Panc1 (cell line): ENCODE data around the gene EML1. TPM values are rescaled to one million over a fixed set of nuclear protein-coding genes. Genes with fewer than 3 reads are reported as not detected.
A peak's percentile ranks its signal among the peaks of the same experiment; 100 is the strongest.

Experiments used
- ATAC-seq: fragments of 200-7000 bp; cut with Tn5 transposase; 2 replicates; pipeline ENCODE4 v1.9.1; 2020; ENCODE audit warnings: mild to moderate bottlenecking, moderate library complexity
- BruUV-seq: library from RNA; stranded (reverse); fragments of 400-500 nt; replicated peaks from 2 replicates; lab custom pipeline; 2021; lab: Mats Ljungman, UMichigan
- CTCF ChIA-PET: fragments of 300-600 bp; sonication (Branson Sonifier 250); formaldehyde crosslinking; loops from one replicate; lab custom pipeline; 2022; ENCODE audit warnings: antibody characterized with exemption; lab: Charles Lee
- POLR2A ChIA-PET: fragments of 300-600 bp; sonication (Branson Sonifier 250); formaldehyde crosslinking; loops from one replicate; lab custom pipeline; 2022; ENCODE audit warnings: antibody characterized with exemption; lab: Charles Lee
- DNase-seq: peaks from one replicate; pipeline ENCODE4 v3.0.0-alpha.2; 2010; ENCODE audit warnings: low read depth, low spot score
- H3K27ac ChIP-seq: 2 replicates; pipeline ENCODE4 v1.5.1; 2011; ENCODE audit warnings: mild to moderate bottlenecking, low read length, inconsistent platforms
- H3K27me3 ChIP-seq: fragments of 200-500 bp; sonication (Bioruptor generic); 2 replicates; pipeline ENCODE4 v1.6.0; 2014; ENCODE audit warnings: low read length, inconsistent platforms; ENCODE audit not compliant: control insufficient read depth, insufficient read depth
- H3K36me3 ChIP-seq: fragments of 200-500 bp; sonication (Bioruptor generic); 2 replicates; pipeline ENCODE4 v1.5.1; 2014; ENCODE audit warnings: inconsistent platforms, mild to moderate bottlenecking, low read length, moderate library complexity; ENCODE audit not compliant: control insufficient read depth, insufficient read depth
- H3K4me1 ChIP-seq: 2 replicates; pipeline ENCODE4 v1.5.1; 2011; ENCODE audit warnings: inconsistent platforms, mild to moderate bottlenecking, low read length, moderate library complexity; ENCODE audit not compliant: control insufficient read depth, insufficient read depth
- H3K4me3 ChIP-seq, 2 experiments: 2 replicates each; pipeline ENCODE4 v1.5.1; 2011 to 2012; ENCODE audit warnings: low read depth in 2 of 2, low read length in 2 of 2, mild to moderate bottlenecking in 2 of 2, inconsistent platforms in 1 of 2, moderate library complexity in 1 of 2
- H3K9me3 ChIP-seq: fragments of 200-500 bp; sonication (Bioruptor generic); 2 replicates; pipeline ENCODE4 v1.5.1; 2014; ENCODE audit warnings: low read depth, mild to moderate bottlenecking, inconsistent platforms, low read length, moderate library complexity; ENCODE audit not compliant: control insufficient read depth, insufficient read depth
- POLR2AphosphoS5 ChIP-seq: IDR thresholded peaks from 2 replicates; pipeline ENCODE4 v1.6.1; 2012; ENCODE audit warnings: mild to moderate bottlenecking, low read depth, low read length, moderate library complexity
- SIN3A ChIP-seq: IDR thresholded peaks from 2 replicates; pipeline ENCODE4 v1.6.1; 2012; ENCODE audit warnings: low read depth, mild to moderate bottlenecking, low read length, moderate library complexity, borderline replicate concordance; ENCODE audit not compliant: insufficient read depth
- TCF7L2 ChIP-seq: IDR thresholded peaks from 2 replicates; pipeline ENCODE4 v1.6.1; 2011; ENCODE audit warnings: mild to moderate bottlenecking, low read depth, low read length, inconsistent platforms
- in situ Hi-C: cut with HindIII; loops from 2 replicates; pipeline ENCODE4 v1.10.0; 2016; ENCODE audit warnings: low sequenced_read_pairs, low pct_unique_long_range_greater_than_20kb
- intact Hi-C: fragments of 100-400 bp; cut with micrococcal nuclease; formaldehyde crosslinking; loops from one replicate; pipeline ENCODE4 v1.10.0; 2022; ENCODE audit not compliant: unreplicated experiment
- total RNA-seq: library from RNA; stranded (reverse); gene quantifications from one replicate; pipeline ENCODE4 v1.2.1, GENCODE V29; 2021; ENCODE audit not compliant: unreplicated experiment
- TF ChIP-seq, protein P1 (sequence below): fragments of 450-650 bp; IDR thresholded peaks from 2 replicates; pipeline ENCODE4 v1.5.1; 2017; ENCODE audit warnings: mild to moderate bottlenecking
- TF ChIP-seq, protein P2 (sequence below), 2 experiments: IDR thresholded peaks; 2 replicates each; pipeline ENCODE4 v1.6.1; 2011 to 2012; ENCODE audit warnings: low read depth in 2 of 2, control low read depth in 1 of 2, low read length in 1 of 2, mild to moderate bottlenecking in 1 of 2, moderate library complexity in 1 of 2; ENCODE audit not compliant: insufficient read depth in 1 of 2

EML1 gene
- total RNA-seq, 1 experiment from 2014 or later: 35.3 TPM

DNA sequence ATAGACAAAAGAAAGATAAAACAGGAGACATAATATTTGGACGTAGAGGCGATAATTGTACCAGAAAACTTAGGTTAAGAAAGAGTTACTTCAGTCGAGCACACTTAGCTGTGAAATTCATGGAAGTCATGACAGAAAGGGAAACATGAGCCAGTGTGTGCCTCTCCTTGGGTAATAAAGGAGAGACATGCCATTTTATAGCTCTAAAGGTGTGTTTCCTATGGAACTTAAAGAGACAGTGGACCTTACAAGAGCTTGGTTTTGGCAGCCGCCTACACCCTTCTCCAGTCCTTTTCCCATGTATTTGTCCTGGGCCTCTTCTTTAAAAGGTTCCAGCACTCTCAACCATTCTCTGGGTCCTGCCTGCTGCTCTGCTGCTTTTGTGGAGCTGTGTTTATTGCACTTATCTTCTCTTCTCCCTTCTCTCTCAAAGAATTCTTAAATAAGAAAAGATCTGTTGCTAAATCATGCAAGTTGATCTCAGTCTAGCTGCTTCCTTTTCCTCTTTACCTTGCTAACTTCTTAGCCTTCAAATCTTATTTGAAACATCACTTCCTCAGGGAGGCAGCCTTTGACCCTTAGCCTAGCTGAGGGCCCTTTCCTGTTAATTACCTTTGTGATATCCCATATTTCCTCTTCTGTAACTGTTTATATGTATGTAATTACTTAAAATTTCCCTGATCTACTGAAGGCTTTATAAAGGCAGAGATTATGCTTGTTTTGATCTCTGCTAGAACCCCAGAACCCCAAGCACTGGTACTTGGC lies 190.2 kb downstream of the EML1 start:
- ChIA-PET POLR2A (no interaction called here), CTCF (interaction anchor here (1.0 to 1.2 kb wide), 2 partner anchors 41 to 645 kb away, joined by 3 to 4 read pairs; no protein-coding TSS in a partner anchor)
- BruUV-seq: no TSS peak
- DNase-seq (no peak), ATAC-seq (no peak)
- Histone ChIP-seq H3K9me3 (no peaks in the 10 kb centered on the region), H3K4me3 (no peak overlapping the region), H3K36me3 (no peaks in the 10 kb centered on the region), H3K27ac (0 out of 2 replicates have a peak overlapping the region, but pooled peaks have one; percentile 19), H3K4me1 (peaks cover 23% of the 10 kb centered on the region), H3K27me3 (no peaks in the 10 kb centered on the region)
- in situ Hi-C loops (no loop called here), intact Hi-C loops (loop anchor here (2.0 kb wide), 1 partner anchor 125 kb away; no protein-coding TSS in a partner anchor)
- TF ChIP-seq, protein P1, sequence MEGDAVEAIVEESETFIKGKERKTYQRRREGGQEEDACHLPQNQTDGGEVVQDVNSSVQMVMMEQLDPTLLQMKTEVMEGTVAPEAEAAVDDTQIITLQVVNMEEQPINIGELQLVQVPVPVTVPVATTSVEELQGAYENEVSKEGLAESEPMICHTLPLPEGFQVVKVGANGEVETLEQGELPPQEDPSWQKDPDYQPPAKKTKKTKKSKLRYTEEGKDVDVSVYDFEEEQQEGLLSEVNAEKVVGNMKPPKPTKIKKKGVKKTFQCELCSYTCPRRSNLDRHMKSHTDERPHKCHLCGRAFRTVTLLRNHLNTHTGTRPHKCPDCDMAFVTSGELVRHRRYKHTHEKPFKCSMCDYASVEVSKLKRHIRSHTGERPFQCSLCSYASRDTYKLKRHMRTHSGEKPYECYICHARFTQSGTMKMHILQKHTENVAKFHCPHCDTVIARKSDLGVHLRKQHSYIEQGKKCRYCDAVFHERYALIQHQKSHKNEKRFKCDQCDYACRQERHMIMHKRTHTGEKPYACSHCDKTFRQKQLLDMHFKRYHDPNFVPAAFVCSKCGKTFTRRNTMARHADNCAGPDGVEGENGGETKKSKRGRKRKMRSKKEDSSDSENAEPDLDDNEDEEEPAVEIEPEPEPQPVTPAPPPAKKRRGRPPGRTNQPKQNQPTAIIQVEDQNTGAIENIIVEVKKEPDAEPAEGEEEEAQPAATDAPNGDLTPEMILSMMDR: no peak
- no peak for TF ChIP-seq POLR2AphosphoS5
- TF ChIP-seq SIN3A: no peak
- TF ChIP-seq, protein P2, sequence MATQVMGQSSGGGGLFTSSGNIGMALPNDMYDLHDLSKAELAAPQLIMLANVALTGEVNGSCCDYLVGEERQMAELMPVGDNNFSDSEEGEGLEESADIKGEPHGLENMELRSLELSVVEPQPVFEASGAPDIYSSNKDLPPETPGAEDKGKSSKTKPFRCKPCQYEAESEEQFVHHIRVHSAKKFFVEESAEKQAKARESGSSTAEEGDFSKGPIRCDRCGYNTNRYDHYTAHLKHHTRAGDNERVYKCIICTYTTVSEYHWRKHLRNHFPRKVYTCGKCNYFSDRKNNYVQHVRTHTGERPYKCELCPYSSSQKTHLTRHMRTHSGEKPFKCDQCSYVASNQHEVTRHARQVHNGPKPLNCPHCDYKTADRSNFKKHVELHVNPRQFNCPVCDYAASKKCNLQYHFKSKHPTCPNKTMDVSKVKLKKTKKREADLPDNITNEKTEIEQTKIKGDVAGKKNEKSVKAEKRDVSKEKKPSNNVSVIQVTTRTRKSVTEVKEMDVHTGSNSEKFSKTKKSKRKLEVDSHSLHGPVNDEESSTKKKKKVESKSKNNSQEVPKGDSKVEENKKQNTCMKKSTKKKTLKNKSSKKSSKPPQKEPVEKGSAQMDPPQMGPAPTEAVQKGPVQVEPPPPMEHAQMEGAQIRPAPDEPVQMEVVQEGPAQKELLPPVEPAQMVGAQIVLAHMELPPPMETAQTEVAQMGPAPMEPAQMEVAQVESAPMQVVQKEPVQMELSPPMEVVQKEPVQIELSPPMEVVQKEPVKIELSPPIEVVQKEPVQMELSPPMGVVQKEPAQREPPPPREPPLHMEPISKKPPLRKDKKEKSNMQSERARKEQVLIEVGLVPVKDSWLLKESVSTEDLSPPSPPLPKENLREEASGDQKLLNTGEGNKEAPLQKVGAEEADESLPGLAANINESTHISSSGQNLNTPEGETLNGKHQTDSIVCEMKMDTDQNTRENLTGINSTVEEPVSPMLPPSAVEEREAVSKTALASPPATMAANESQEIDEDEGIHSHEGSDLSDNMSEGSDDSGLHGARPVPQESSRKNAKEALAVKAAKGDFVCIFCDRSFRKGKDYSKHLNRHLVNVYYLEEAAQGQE (IDR thresholded peaks at IDR 0.05; ENCODE audit: insufficient read depth in 1 of 2, low read depth in 2 of 2, low read length in 1 of 2): no peak
- TF ChIP-seq TCF7L2: no peak

DNA sequence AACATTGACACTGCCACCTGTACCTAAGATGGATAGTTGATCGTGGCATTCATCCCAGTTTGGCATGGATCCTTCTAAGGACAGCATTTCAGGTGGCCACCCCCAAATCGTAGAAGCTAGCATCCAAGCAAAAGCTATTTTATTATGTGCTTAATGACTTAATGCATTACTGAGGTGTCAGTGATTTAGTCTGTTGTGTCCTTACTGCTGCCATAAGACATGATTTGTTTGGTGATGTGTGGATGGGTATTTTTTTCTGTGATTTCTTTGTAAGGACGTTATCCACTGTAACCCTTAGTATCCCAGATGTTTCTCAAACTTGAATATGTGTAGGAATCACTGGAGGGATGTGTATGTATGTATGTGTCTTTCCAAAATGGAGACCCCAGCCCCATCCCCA lies 190.8 kb downstream of the EML1 start:
- DNase-seq (no peak), ATAC-seq (no peak)
- Histone ChIP-seq H3K27me3 (no peaks in the 10 kb centered on the region), H3K27ac (no peak overlapping the region), H3K36me3 (no peaks in the 10 kb centered on the region), H3K4me3 (no peak overlapping the region), H3K4me1 (peaks cover 23% of the 10 kb centered on the region), H3K9me3 (no peaks in the 10 kb centered on the region)
- POLR2A ChIA-PET: no interaction called here
- in situ Hi-C loops (no loop called here), intact Hi-C loops (no loop called here)
- BruUV-seq: no TSS peak
- CTCF ChIA-PET: interaction anchor here (1.2 kb wide), 1 partner anchor 41 kb away, joined by 4 read pairs; no protein-coding TSS in a partner anchor
- TF ChIP-seq TCF7L2: no peak
- TF ChIP-seq, protein P1: no peak
